HCT116 (cell line): ENCODE data around the gene FAM83D. TPM values are rescaled to one million over a fixed set of nuclear protein-coding genes. Genes with fewer than 3 reads are reported as not detected.

Experiments
- ATAC-seq: fragments of 200-7000 bp; cut with Tn5 transposase; 2 replicates; pipeline ENCODE4 v1.9.1; 2020; ENCODE audit warnings: mild to moderate bottlenecking, moderate library complexity
- BruUV-seq: library from RNA; stranded (reverse); fragments of 400-500 nt; replicated peaks from 2 replicates; lab custom pipeline; 2021; lab: Mats Ljungman, UMichigan
- CTCF ChIA-PET: fragments of 300-600 bp; sonication (Branson Sonifier 250); formaldehyde crosslinking; loops from one replicate; lab custom pipeline; 2021; ENCODE audit warnings: antibody characterized with exemption; lab: Charles Lee
- POLR2A ChIA-PET: fragments of 300-600, 350-600 bp; sonication (Branson Sonifier 250); formaldehyde crosslinking; loops from one replicate; lab custom pipeline; 2021; ENCODE audit warnings: antibody characterized with exemption; lab: Charles Lee
- RAD21 ChIA-PET, 2 experiments: fragments of 300-600 bp; sonication (Branson Sonifier 250); formaldehyde crosslinking; loops; one replicate each; lab custom pipeline; 2023; ENCODE audit warnings: low total read pairs in 2 of 2; ENCODE audit not compliant: uncharacterized antibody in 2 of 2, unreplicated experiment in 2 of 2, low non-redundant PET in 1 of 2; lab: Charles Lee
- DNase-seq: peaks from one replicate; pipeline ENCODE4 v3.0.0-alpha.2; 2010; ENCODE audit warnings: low read depth, low spot score
- H2AFZ ChIP-seq: fragments of 200-600 bp; shearing (Covaris generic), sonication (generic); 2 replicates; pipeline ENCODE4 v1.6.1; 2017; ENCODE audit warnings: low read depth, mixed run types, mixed read lengths, antibody characterized with exemption, low read length; ENCODE audit not compliant: poor library complexity, severe bottlenecking
- H3K27ac ChIP-seq: 2 replicates; pipeline ENCODE4 v1.5.1; 2012; ENCODE audit warnings: low read depth, low read length
- H3K27me3 ChIP-seq: fragments of 200-600 bp; sonication (generic); 2 replicates; pipeline ENCODE4 v1.6.1; 2016; ENCODE audit warnings: mixed run types, low read length, mixed read lengths; ENCODE audit not compliant: insufficient read depth
- H3K36me3 ChIP-seq, 2 experiments: fragments of 200-500 bp in 1 of 2; fragments of 200-600 bp in 1 of 2; sonication (Bioruptor generic) in 1 of 2; sonication (generic) in 1 of 2; 2 replicates each; pipeline versions ENCODE4 v1.5.1 to v1.6.1; 2014 to 2016; ENCODE audit warnings: low read length in 2 of 2, inconsistent platforms in 1 of 2, mixed read lengths in 1 of 2, mixed run types in 1 of 2; ENCODE audit not compliant: insufficient read depth in 2 of 2, control insufficient read depth in 1 of 2
- H3K4me1 ChIP-seq, 2 experiments: fragments of 200-600 bp in 1 of 2; sonication (generic) in 1 of 2; 2 replicates each; pipeline versions ENCODE4 v1.5.1 to v1.6.1; 2012 to 2017; ENCODE audit warnings: low read length in 2 of 2, inconsistent platforms in 1 of 2, mild to moderate bottlenecking in 1 of 2, mixed read lengths in 1 of 2, mixed run types in 1 of 2, moderate library complexity in 1 of 2; ENCODE audit not compliant: insufficient read depth in 2 of 2, control insufficient read depth in 1 of 2
- H3K4me2 ChIP-seq: fragments of 200-600 bp; sonication (generic); 2 replicates; pipeline ENCODE4 v1.6.1; 2017; ENCODE audit warnings: mixed run types, low read length, mixed read lengths
- H3K4me3 ChIP-seq, 2 experiments: fragments of 200-600 bp in 1 of 2; sonication (generic) in 1 of 2; replicated peaks in 1 of 2; 2 replicates each; pipeline ENCODE4 v1.5.1; 2011 to 2016; ENCODE audit warnings: low read length in 2 of 2, control low read depth in 1 of 2, low read depth in 1 of 2, mild to moderate bottlenecking in 1 of 2, mixed read lengths in 1 of 2, mixed run types in 1 of 2
- H3K79me2 ChIP-seq: fragments of 200-600 bp; sonication (generic); 2 replicates; pipeline ENCODE4 v1.6.1; 2017; ENCODE audit warnings: mild to moderate bottlenecking, mixed run types, low read length, moderate library complexity, mixed read lengths; ENCODE audit not compliant: insufficient read depth
- H3K9ac ChIP-seq: fragments of 200-600 bp; sonication (generic); 2 replicates; pipeline ENCODE4 v1.6.1; 2016; ENCODE audit warnings: low read length, mixed read lengths
- H3K9me2 ChIP-seq: fragments of 200-600 bp; sonication (generic), shearing (Covaris generic); 2 replicates; pipeline ENCODE4 v1.6.1; 2017; ENCODE audit warnings: mixed run types, mild to moderate bottlenecking, moderate library complexity; ENCODE audit not compliant: insufficient read depth
- H3K9me3 ChIP-seq, 2 experiments: fragments of 200-500 bp in 1 of 2; fragments of 200-600 bp in 1 of 2; sonication (Bioruptor generic) in 1 of 2; sonication (generic) in 1 of 2; 2 replicates each; pipeline ENCODE4 v1.6.1; 2014 to 2017; ENCODE audit warnings: low read length in 2 of 2, mixed read lengths in 2 of 2, inconsistent platforms in 1 of 2, low read depth in 1 of 2, mild to moderate bottlenecking in 1 of 2, mixed run types in 1 of 2, moderate library complexity in 1 of 2; ENCODE audit not compliant: control insufficient read depth in 1 of 2, insufficient read depth in 1 of 2
- H4K20me1 ChIP-seq: fragments of 200-600 bp; sonication (generic), shearing (Covaris generic); 2 replicates; pipeline ENCODE4 v1.6.1; 2017; ENCODE audit warnings: mixed run types, mild to moderate bottlenecking, moderate library complexity; ENCODE audit not compliant: insufficient read depth
- ATF3 ChIP-seq: IDR thresholded peaks from 2 replicates; pipeline ENCODE4 v1.6.1; 2012
- CBX3 ChIP-seq: IDR thresholded peaks from 2 replicates; pipeline ENCODE4 v1.6.1; 2012; ENCODE audit warnings: low read depth
- CTCF ChIP-seq, 3 experiments: fragments of 200-600 bp in 1 of 3; sonication (generic) in 1 of 3; IDR thresholded peaks in 2 of 3; conservative IDR thresholded peaks in 1 of 3; 2 replicates each; pipeline ENCODE4 v1.5.1; 2012 to 2017; ENCODE audit warnings: low read depth in 2 of 3, low read length in 2 of 3, antibody characterized with exemption in 1 of 3, borderline replicate concordance in 1 of 3, control low read depth in 1 of 3, mild to moderate bottlenecking in 1 of 3, mixed read lengths in 1 of 3, mixed run types in 1 of 3, moderate library complexity in 1 of 3; ENCODE audit not compliant: insufficient read depth in 1 of 3
- EGR1 ChIP-seq: IDR thresholded peaks from 2 replicates; pipeline ENCODE4 v1.6.1; 2012; ENCODE audit warnings: low read depth
- ELF1 ChIP-seq: IDR thresholded peaks from 2 replicates; pipeline ENCODE4 v1.6.1; 2012; ENCODE audit warnings: low read depth, borderline replicate concordance
- EZH2 ChIP-seq: fragments of 200-600 bp; sonication (generic); IDR thresholded peaks from 2 replicates; pipeline ENCODE4 v1.6.1; 2017; ENCODE audit warnings: antibody characterized with exemption, mixed run types
- FOSL1 ChIP-seq: IDR thresholded peaks from 2 replicates; pipeline ENCODE4 v1.6.1; 2012; ENCODE audit warnings: low read depth
- JUND ChIP-seq: IDR thresholded peaks from 2 replicates; pipeline ENCODE4 v1.6.1; 2012
- POLR2A ChIP-seq: IDR thresholded peaks from 2 replicates; pipeline ENCODE4 v1.7.0; 2011; ENCODE audit warnings: borderline replicate concordance; ENCODE audit not compliant: insufficient read depth, insufficient read length; ENCODE audit errors: extremely low read depth
- POLR2AphosphoS5 ChIP-seq: IDR thresholded peaks from 2 replicates; pipeline ENCODE4 v1.6.1; 2011; ENCODE audit warnings: mild to moderate bottlenecking, low read depth, low read length, moderate library complexity
- SIN3A ChIP-seq: IDR thresholded peaks from 2 replicates; pipeline ENCODE4 v1.6.1; 2012; ENCODE audit warnings: low read depth
- SP1 ChIP-seq: IDR thresholded peaks from 2 replicates; pipeline ENCODE4 v1.6.1; 2012; ENCODE audit warnings: low read depth
- SRF ChIP-seq: IDR thresholded peaks from 2 replicates; pipeline ENCODE4 v1.6.1; 2012; ENCODE audit warnings: low read depth
- YY1 ChIP-seq: IDR thresholded peaks from 2 replicates; pipeline ENCODE4 v1.6.1; 2011; ENCODE audit warnings: low read length, low read depth, moderate library complexity, mild to moderate bottlenecking; ENCODE audit not compliant: insufficient replicate concordance; ENCODE audit errors: extremely low read depth
- ZBTB33 ChIP-seq: IDR thresholded peaks from 2 replicates; pipeline ENCODE4 v1.6.1; 2011; ENCODE audit warnings: mild to moderate bottlenecking, low read length, moderate library complexity; ENCODE audit not compliant: insufficient replicate concordance; ENCODE audit errors: extremely low read depth
- ZNF274 ChIP-seq: fragments of 200-500 bp; sonication (Bioruptor generic); IDR thresholded peaks from 2 replicates; pipeline ENCODE4 v1.6.1; 2014; ENCODE audit warnings: mild to moderate bottlenecking, low read depth, low read length, inconsistent platforms
- intact Hi-C: fragments of 100-400 bp; cut with micrococcal nuclease; formaldehyde crosslinking; loops from 2 replicates; pipeline ENCODE4 v1.10.0; 2022
- total RNA-seq: library from RNA; stranded (reverse); gene quantifications from one replicate; pipeline ENCODE4 v1.2.1, GENCODE V29; 2021; ENCODE audit not compliant: unreplicated experiment

Gene FAM83D
- total RNA-seq, 1 experiment from 2014 or later, result 51.1 TPM

GRCh38 chr20:38900606-38901005 is 25.6 kb upstream of the FAM83D start:
- DNase-seq, result no peak

DNA sequence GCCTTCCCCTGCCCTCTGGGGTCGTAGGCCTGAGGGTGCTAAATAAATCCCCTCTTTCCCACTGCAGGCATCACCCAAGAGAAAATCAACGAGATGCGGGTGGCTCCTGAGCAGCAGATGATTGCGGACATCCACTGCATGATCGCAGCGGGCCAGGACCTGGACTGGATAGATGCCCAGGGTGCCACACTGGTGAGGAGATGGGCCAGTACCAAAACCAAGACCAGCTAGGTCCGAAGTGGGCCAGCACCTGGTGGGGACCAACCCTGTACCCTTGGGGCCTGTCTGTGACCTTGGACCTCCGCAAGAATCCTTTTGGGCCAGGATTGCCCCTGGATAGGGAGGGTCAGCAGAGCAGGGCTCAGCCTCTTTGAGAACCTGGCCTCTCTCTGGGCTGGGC is 23.6 kb upstream of the FAM83D start:
- TF ChIP-seq EGR1, result no peak
- no peak for TF ChIP-seq CTCF (IDR thresholded peaks at IDR 0.05 in 2 of 3, conservative IDR thresholded peaks at IDR 0.05 in 1 of 3; ENCODE audit: borderline replicate concordance in 1 of 3, insufficient read depth in 1 of 3, low read depth in 2 of 3, low read length in 2 of 3)
- TF ChIP-seq FOSL1, result no peak
- TF ChIP-seq ELF1, result no peak
- TF ChIP-seq ZNF274, result no peak
- TF ChIP-seq POLR2A, result no peak
- TF ChIP-seq ATF3, result no peak
- TF ChIP-seq SP1, result no peak
- TF ChIP-seq SIN3A, result no peak
- no peak for TF ChIP-seq ZBTB33
- TF ChIP-seq CBX3, result no peak
- TF ChIP-seq EZH2, result no peak
- no peak for TF ChIP-seq SRF
- H3K36me3 ChIP-seq, result no peaks in the 10 kb centered on the region
- intact Hi-C loops, result no loop called here
- H3K9me2 ChIP-seq, result no peaks in the 10 kb centered on the region
- no peaks in the 10 kb centered on the region for H3K79me2 ChIP-seq
- no peak overlapping the region for H3K9ac ChIP-seq
- H3K4me3 ChIP-seq, result no peak overlapping the region
- H3K9me3 ChIP-seq, result peaks cover 0 to 3% of the 10 kb centered on the region in 2 experiments; a peak in 1 of 4 replicates
- ATAC-seq (no peak), DNase-seq (no peak)
- POLR2A ChIA-PET, result no interaction called here
- RAD21 ChIA-PET, result no interaction called here
- H3K4me1 ChIP-seq, result no peaks in the 10 kb centered on the region
- no peaks in the 10 kb centered on the region for H4K20me1 ChIP-seq
- H3K27me3 ChIP-seq, result peaks cover 7% of the 10 kb centered on the region; the same call in 1 of the 2 replicates
- no TSS peak for BruUV-seq
- no peak overlapping the region for H2AFZ ChIP-seq
- no peak overlapping the region for H3K27ac ChIP-seq
- H3K4me2 ChIP-seq, result no peak overlapping the region
- CTCF ChIA-PET, result no interaction called here

More at GRCh38 chr20:38900606-38901005, 25.6 kb upstream of the FAM83D start:
- Histone ChIP-seq H3K4me2 (no peak overlapping the region), H3K27me3 (peaks cover 10% of the 10 kb centered on the region; the same call in 1 of the 2 replicates), H3K27ac (no peak overlapping the region), H3K36me3 (no peaks in the 10 kb centered on the region), H3K79me2 (no peaks in the 10 kb centered on the region), H3K4me3 (no peak overlapping the region), H3K4me1 (no peaks in the 10 kb centered on the region), H4K20me1 (no peaks in the 10 kb centered on the region), H3K9me2 (no peaks in the 10 kb centered on the region), H3K9ac (no peak overlapping the region), H2AFZ (no peak overlapping the region), H3K9me3 (peaks cover 0 to 3% of the 10 kb centered on the region in 2 experiments; a peak in 1 of 4 replicates)
- intact Hi-C loops, result no loop called here
- ChIA-PET POLR2A (no interaction called here), RAD21 (no interaction called here), CTCF (no interaction called here)
- no peak for ATAC-seq
- TF ChIP-seq YY1 (no peak), JUND (no peak), POLR2AphosphoS5 (no peak)
- no TSS peak for BruUV-seq
